HFF-Myc (cell line): Measurements from ENCODE around the gene HMGB1.

Experiments
- DNase-seq: peaks from one replicate; pipeline ENCODE4 v3.0.0-alpha.2; 2011; ENCODE audit warnings: low read depth; ENCODE audit errors: extremely low read depth
- H3K4me3 ChIP-seq: replicated peaks from 2 replicates; pipeline ENCODE4 v1.5.1; 2011; ENCODE audit warnings: low read depth, mild to moderate bottlenecking, control low read depth, low read length
- TF ChIP-seq, protein P1 (sequence below): IDR thresholded peaks from 2 replicates; pipeline ENCODE4 v1.5.1; 2012; ENCODE audit warnings: mild to moderate bottlenecking, low read depth, low read length, control low read depth; ENCODE audit errors: missing control alignments

HMGB1 gene

DNA sequence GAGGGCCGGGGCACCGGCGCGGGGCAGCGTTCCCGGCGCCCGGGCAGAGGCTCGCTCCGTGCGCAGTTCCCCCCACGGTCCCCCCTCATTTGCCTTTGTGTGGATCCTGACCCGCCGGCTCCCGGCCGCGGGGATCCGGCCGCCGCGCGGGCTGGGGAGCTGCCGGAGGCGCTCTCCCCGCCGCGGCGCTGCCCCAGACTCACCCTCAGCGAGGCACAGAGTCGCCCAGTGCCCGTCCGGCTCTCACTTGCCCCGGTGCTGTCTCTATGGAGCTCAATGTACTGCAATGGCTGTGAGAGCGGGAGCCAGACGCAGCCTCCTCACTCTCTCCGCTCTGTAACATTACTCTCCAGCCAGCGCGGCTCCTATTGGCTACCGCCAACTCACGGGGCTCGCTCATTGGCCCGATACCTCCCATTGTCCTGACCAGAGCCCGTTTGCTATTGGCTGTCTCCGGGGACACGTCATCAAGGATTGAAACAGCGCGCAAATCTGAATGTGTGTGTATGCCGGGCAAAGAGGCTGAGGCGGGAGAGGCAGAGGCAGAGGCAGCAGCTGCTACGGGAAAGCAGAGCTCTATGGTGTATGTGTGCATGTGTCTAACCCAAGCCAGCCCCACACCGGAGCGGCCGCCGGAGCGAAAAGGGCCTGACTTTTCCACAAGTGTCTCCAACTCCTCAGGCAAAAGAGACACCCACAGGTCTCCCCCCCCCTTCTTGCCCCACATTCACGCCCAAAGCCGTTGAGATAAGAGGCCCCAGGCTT, at the start of gene HMGB1:
TSS of gene HMGB1 (minus strand) at position 344 of the 765 bp plus-strand sequence. CDS start 2,256 bp downstream, outside the sequence.
- TF ChIP-seq, protein P1, sequence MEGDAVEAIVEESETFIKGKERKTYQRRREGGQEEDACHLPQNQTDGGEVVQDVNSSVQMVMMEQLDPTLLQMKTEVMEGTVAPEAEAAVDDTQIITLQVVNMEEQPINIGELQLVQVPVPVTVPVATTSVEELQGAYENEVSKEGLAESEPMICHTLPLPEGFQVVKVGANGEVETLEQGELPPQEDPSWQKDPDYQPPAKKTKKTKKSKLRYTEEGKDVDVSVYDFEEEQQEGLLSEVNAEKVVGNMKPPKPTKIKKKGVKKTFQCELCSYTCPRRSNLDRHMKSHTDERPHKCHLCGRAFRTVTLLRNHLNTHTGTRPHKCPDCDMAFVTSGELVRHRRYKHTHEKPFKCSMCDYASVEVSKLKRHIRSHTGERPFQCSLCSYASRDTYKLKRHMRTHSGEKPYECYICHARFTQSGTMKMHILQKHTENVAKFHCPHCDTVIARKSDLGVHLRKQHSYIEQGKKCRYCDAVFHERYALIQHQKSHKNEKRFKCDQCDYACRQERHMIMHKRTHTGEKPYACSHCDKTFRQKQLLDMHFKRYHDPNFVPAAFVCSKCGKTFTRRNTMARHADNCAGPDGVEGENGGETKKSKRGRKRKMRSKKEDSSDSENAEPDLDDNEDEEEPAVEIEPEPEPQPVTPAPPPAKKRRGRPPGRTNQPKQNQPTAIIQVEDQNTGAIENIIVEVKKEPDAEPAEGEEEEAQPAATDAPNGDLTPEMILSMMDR, result no peak
- DNase-seq, result peak; percentile 98
- peak within 1 kb of the TSS; percentile 86 for H3K4me3 ChIP-seq

DNA sequence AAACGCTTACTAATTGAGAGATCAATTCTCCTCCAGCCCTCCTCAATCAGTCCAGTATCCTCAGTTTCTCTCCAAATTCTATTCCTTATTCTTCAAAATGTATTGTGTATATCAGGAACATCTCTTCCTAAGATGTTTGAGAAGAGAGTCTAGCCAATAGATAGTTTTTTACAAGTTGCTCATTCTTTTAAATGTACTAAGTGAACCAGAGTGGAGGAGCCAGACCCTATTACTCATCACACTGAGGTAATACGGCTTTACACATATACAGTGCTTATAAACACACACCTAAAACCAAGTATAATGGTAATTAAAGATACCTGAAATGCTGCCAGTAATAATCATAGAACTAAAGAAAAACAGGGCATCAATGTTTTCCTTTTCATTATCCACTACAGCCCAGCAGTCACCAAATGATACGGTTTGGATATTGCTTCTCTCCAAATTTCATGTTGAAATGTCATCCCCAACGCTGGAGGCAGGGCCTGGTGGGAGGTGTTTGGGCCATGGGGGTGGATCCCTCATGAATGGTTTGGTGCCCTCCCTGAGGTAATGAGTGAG, 45.2 kb upstream of the HMGB1 start:
- no peak overlapping the region for H3K4me3 ChIP-seq
- TF ChIP-seq, protein P1, result no peak
- no peak for DNase-seq

DNA sequence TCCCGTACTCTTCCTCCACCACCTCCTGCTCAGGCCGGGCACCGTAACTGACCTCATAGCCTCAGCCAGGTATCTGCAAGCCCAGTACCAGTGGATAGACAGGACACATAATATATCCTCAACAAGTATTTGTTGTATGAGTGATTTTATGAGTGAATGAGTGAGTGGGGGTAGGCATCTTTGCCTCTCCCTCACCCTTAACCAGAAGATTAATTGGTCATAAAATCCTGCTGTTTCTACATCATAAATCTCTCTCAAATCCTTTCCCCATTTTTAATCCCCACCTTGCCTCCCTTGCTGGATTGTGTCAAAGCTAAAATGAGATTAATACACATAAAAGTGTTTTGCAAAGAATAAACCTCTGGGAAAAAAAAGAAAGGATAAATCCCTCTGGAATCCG, 44.4 kb upstream of the HMGB1 start:
- no peak overlapping the region for H3K4me3 ChIP-seq
- TF ChIP-seq, protein P1, result no peak
- no peak for DNase-seq

DNA sequence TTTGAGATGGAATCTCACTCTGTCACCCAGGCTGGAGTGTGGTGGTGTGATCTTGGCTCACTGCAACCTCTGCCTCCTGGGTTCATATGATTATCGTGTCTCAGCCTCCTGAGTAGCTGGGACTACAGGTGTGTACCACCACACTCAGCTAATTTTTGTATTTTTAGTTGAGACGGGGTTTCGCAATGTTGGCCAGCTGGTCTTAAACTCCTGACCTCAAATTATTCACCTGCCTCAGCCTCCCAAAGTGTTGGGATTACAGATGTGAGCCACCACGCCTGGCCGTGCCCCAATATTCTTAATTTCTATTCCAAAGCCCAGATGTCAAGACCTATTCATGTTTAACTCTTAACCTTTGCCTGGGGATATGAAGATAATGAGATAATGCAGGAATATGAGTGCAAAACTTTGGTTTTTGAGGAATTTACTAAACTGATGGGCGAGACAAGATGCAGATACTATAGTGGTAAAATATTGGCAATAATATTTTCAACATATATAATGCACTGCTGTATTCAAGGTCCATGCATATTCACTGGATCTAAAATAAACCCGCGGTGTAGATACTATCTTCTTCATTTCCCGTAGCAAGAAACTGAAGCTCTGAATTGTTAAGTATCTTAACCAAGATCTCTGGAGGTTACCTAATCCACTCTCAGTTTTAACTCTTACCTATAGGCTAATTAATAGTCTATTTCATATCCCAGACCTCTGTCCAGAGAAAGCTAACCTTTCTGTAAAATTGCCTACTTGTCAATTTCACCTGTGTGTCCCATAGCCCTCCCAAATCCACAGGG, 43.7 kb upstream of the HMGB1 start:
- TF ChIP-seq, protein P1, result no peak
- DNase-seq, result no peak
- H3K4me3 ChIP-seq, result no peak overlapping the region

DNA sequence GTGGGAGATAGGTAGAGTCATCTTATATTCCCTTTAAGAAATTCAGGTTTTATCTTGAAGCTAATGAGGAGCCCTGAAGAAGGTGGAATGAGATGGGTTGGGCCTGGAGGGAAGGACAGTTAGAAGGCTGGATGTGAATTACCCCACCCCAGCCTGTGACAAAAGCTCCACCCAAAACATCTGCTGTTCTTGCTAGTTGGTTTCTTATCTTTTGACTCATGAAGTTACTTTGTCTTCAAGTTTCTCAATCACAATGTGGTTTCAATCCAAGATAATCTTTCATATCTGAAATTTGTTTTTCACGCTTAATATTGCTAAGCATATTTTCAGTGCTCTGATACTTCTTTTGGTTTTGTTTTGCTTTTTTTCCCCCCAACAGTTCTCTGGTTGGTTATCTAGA, 38.3 kb upstream of the HMGB1 start:
- TF ChIP-seq, protein P1, result no peak
- DNase-seq, result no peak
- H3K4me3 ChIP-seq, result no peak overlapping the region

DNA sequence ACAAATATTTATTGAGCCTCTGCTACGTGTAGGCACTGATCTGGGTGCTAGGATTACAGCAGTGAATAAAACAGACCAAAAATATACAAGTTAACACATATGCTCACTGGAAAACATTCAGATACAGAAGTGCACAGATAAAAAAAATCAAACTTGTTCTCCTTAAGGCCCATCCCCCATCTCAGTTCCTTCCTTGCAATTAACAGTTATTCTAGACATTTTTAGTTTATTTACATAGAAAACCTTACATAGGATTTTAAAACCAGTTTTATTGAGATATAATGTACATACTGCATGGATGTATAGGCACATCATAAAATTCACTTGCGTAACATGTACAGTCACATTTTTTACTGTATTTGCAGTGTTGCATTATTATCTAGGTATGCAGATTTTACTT, 36.5 kb upstream of the HMGB1 start:
- no peak overlapping the region for H3K4me3 ChIP-seq
- TF ChIP-seq, protein P1, result no peak

More for the DNA sequence above, 36.5 kb upstream of the HMGB1 start:
- DNase-seq, result no peak
